B cell (primary cell): ENCODE results near the gene LCP1. TPM values are rescaled to one million over a fixed set of nuclear protein-coding genes. Genes with fewer than 3 reads are reported as not detected.

Experiments
- ATAC-seq: fragments of 200-7000 bp; cut with Tn5 transposase; one replicate; pipeline ENCODE4 v1.10.0; 2021; ENCODE audit warnings: low read depth, mild to moderate bottlenecking, moderate number of reproducible peaks, moderate library complexity
- CTCF ChIA-PET: fragments of 350-600 bp; sonication (Branson Sonifier 250); formaldehyde crosslinking; loops from one replicate; lab custom pipeline; 2021; ENCODE audit warnings: antibody characterized with exemption, inconsistent platforms; lab: Charles Lee
- POLR2A ChIA-PET: fragments of 350-600 bp; sonication (Branson Sonifier 250); formaldehyde crosslinking; loops from one replicate; lab custom pipeline; 2021; ENCODE audit warnings: antibody characterized with exemption; lab: Charles Lee
- DNase-seq: peaks from one replicate; pipeline ENCODE4 v3.0.0; 2013
- H2AFZ ChIP-seq: 2 replicates; pipeline ENCODE4 v1.6.1; 2012; ENCODE audit warnings: mild to moderate bottlenecking, low read depth, low read length; ENCODE audit not compliant: insufficient read depth, poor library complexity, severe bottlenecking
- H3K27ac ChIP-seq, 2 donors: 1 replicate in 1 of 2; 2 replicates in 1 of 2; pipeline ENCODE4 v1.5.1; 2012 to 2013; ENCODE audit warnings: low read length in 2 of 2, mild to moderate bottlenecking in 2 of 2, moderate library complexity in 1 of 2
- H3K27me3 ChIP-seq, 4 experiments: fragments of 200-600 bp in 1 of 4; sonication (generic) in 1 of 4; replicated peaks in 1 of 4; 1 replicate in 2 of 4; 2 replicates in 2 of 4; pipeline versions ENCODE4 v1.6.1 to v1.7.0; 2013 to 2016; ENCODE audit warnings: low read length in 3 of 4, mild to moderate bottlenecking in 2 of 4, mixed read lengths in 1 of 4, moderate library complexity in 1 of 4; ENCODE audit not compliant: insufficient read depth in 4 of 4, control insufficient read depth in 3 of 4; ENCODE audit errors: control extremely low read depth in 1 of 4
- H3K36me3 ChIP-seq, 2 experiments: replicated peaks in 1 of 2; 1 replicate in 1 of 2; 2 replicates in 1 of 2; pipeline versions ENCODE4 v1.6.1 to v1.7.1; 2013; ENCODE audit warnings: low read length in 1 of 2; ENCODE audit not compliant: insufficient read depth in 2 of 2, control insufficient read depth in 1 of 2; ENCODE audit errors: control extremely low read depth in 1 of 2, extremely low read depth in 1 of 2
- H3K4me1 ChIP-seq, 2 donors: fragments of 200-600 bp in 1 of 2; sonication (generic) in 1 of 2; 1 replicate in 1 of 2; 2 replicates in 1 of 2; pipeline versions ENCODE4 v1.5.1 to v1.6.1; 2013 to 2017; ENCODE audit warnings: low read length in 2 of 2; ENCODE audit not compliant: control insufficient read depth in 2 of 2, insufficient read depth in 2 of 2
- H3K4me2 ChIP-seq: replicated peaks from 2 replicates; pipeline ENCODE3; 2012; ENCODE audit warnings: mild to moderate bottlenecking, low read depth, low read length; ENCODE audit not compliant: poor library complexity, severe bottlenecking
- H3K4me3 ChIP-seq, 5 experiments: fragments of 200-600 bp in 1 of 5; sonication (generic) in 1 of 5; 1 replicate in 3 of 5; 2 replicates in 2 of 5; pipeline versions ENCODE4 v1.5.1 to v1.7.0; 2011 to 2016; ENCODE audit warnings: low read length in 4 of 5, mild to moderate bottlenecking in 4 of 5, low read depth in 2 of 5, control low read depth in 1 of 5, moderate library complexity in 1 of 5; ENCODE audit not compliant: insufficient read depth in 1 of 5; ENCODE audit errors: control extremely low read depth in 1 of 5, extremely low read depth in 1 of 5
- H3K79me2 ChIP-seq: fragments of 200-600 bp; sonication (generic); one replicate; pipeline ENCODE4 v1.6.0; 2016; ENCODE audit warnings: low read length; ENCODE audit not compliant: control insufficient read depth, insufficient read depth
- H3K9ac ChIP-seq: fragments of 200-600 bp; sonication (generic); 2 replicates; pipeline ENCODE4 v1.6.1; 2017; ENCODE audit warnings: mild to moderate bottlenecking, low read length, moderate library complexity
- H3K9me3 ChIP-seq, 3 donors: one replicate each; pipeline versions ENCODE4 v1.6.1 to v1.7.1; 2013; ENCODE audit warnings: low read length in 2 of 3; ENCODE audit not compliant: control insufficient read depth in 2 of 3, insufficient read depth in 1 of 3; ENCODE audit errors: control extremely low read depth in 1 of 3
- H4K20me1 ChIP-seq: 2 replicates; pipeline ENCODE4 v1.6.0; 2012; ENCODE audit warnings: mild to moderate bottlenecking, low read length; ENCODE audit not compliant: insufficient read depth, control insufficient read depth, poor library complexity, severe bottlenecking
- H3K27ac Mint-ChIP-seq: one replicate; pipeline ENCODE4 v1.8.0; 2021; ENCODE audit warnings: mixed read lengths
- H3K27me3 Mint-ChIP-seq: one replicate; pipeline ENCODE4 v1.8.0; 2021; ENCODE audit warnings: mixed read lengths
- H3K4me1 Mint-ChIP-seq: one replicate; pipeline ENCODE4 v1.8.0; 2021; ENCODE audit warnings: mixed read lengths
- H3K4me3 Mint-ChIP-seq: one replicate; pipeline ENCODE4 v1.8.0; 2021; ENCODE audit warnings: mixed read lengths
- H3K9me3 Mint-ChIP-seq: one replicate; pipeline ENCODE4 v1.8.0; 2022; ENCODE audit warnings: mixed read lengths; ENCODE audit not compliant: insufficient read depth
- EZH2 ChIP-seq: IDR thresholded peaks from 2 replicates; pipeline ENCODE4 v1.6.1; 2012; ENCODE audit warnings: borderline replicate concordance, low read depth, mild to moderate bottlenecking, moderate library complexity, low read length; ENCODE audit not compliant: insufficient read depth, poor library complexity, severe bottlenecking
- WGBS: methylation state at CpG from one replicate; pipeline ENCODE4 v1.1.5; 2013; ENCODE audit warnings: missing lambda C conversion rate; ENCODE audit not compliant: insufficient coverage; 5-methylcytosine and 5-hydroxymethylcytosine counted together
- intact Hi-C: fragments of 100-400 bp; cut with micrococcal nuclease; formaldehyde crosslinking; loops from one replicate; pipeline ENCODE4 v1.10.0; 2022
- polyA plus RNA-seq: library from polyadenylated mRNA; depleted of rRNA; stranded (reverse); fragments of >200 nt; gene quantifications from 2 replicates; pipeline ENCODE4 v1.2.3, GENCODE V29; 2012
- total RNA-seq, 2 donors: library from RNA; stranded (reverse); fragments of 120-200 nt in 1 of 2; gene quantifications; 1 replicate in 1 of 2; 2 replicates in 1 of 2; pipeline versions ENCODE4 v1.2.3 to v1.2.4, GENCODE V29; 2013 to 2022
- TF ChIP-seq, protein P1 (sequence below): fragments of 200-600 bp; IDR thresholded peaks from one replicate; pipeline ENCODE4 v1.8.0; 2022; ENCODE audit warnings: antibody characterized with exemption, mild to moderate bottlenecking

Gene LCP1
- total and polyA plus RNA-seq, 2 donors (not counting 1 experiment from before 2014, with no cell fraction given): 151 to 243 TPM

- WGBS: 50% methylated on average over 2 of the region's 6 CpGs
- POLR2A ChIA-PET: no interaction called here
- intact Hi-C loops: loop anchor here (10.0 kb wide), 2 partner anchors 155 to 315 kb away; no protein-coding TSS in a partner anchor
Observed at GRCh38 chr13:46119883-46120614, 61.9 kb downstream of the LCP1 start.

More at GRCh38 chr13:46119883-46120614, 61.9 kb downstream of the LCP1 start:
- H3K27ac ChIP-seq: no peak overlapping the region
- H4K20me1 ChIP-seq: no peaks in the 10 kb centered on the region
- DNase-seq (no peak), ATAC-seq (no peak)
- no peaks in the 10 kb centered on the region for H3K9me3 ChIP-seq
- TF ChIP-seq, protein P1, sequence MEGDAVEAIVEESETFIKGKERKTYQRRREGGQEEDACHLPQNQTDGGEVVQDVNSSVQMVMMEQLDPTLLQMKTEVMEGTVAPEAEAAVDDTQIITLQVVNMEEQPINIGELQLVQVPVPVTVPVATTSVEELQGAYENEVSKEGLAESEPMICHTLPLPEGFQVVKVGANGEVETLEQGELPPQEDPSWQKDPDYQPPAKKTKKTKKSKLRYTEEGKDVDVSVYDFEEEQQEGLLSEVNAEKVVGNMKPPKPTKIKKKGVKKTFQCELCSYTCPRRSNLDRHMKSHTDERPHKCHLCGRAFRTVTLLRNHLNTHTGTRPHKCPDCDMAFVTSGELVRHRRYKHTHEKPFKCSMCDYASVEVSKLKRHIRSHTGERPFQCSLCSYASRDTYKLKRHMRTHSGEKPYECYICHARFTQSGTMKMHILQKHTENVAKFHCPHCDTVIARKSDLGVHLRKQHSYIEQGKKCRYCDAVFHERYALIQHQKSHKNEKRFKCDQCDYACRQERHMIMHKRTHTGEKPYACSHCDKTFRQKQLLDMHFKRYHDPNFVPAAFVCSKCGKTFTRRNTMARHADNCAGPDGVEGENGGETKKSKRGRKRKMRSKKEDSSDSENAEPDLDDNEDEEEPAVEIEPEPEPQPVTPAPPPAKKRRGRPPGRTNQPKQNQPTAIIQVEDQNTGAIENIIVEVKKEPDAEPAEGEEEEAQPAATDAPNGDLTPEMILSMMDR: no peak
- TF ChIP-seq EZH2: no peak
- CTCF ChIA-PET: interaction anchor here (0.9 to 1.4 kb wide), 2 partner anchors 25 to 405 kb away, joined by 3 read pairs; no protein-coding TSS in a partner anchor
- H3K4me1 ChIP-seq: peaks cover 9 to 13% of the 10 kb centered on the region in 2 donors
- Mint-ChIP-seq H3K4me1 (peaks cover 15% of the 10 kb centered on the region), H3K9me3 (no peaks in the 10 kb centered on the region), H3K27ac (no peak overlapping the region), H3K4me3 (no peak overlapping the region), H3K27me3 (no peaks in the 10 kb centered on the region)
- no peak overlapping the region for H2AFZ ChIP-seq
- H3K4me2 ChIP-seq: no peak overlapping the region
- H3K79me2 ChIP-seq: no peaks in the 10 kb centered on the region
- H3K4me3 ChIP-seq: no peak overlapping the region
- no peaks in the 10 kb centered on the region for H3K27me3 ChIP-seq
- no peaks in the 10 kb centered on the region for H3K36me3 ChIP-seq
- H3K9ac ChIP-seq: no peak overlapping the region
